ENCODE data around the gene NRG4.

DNA sequence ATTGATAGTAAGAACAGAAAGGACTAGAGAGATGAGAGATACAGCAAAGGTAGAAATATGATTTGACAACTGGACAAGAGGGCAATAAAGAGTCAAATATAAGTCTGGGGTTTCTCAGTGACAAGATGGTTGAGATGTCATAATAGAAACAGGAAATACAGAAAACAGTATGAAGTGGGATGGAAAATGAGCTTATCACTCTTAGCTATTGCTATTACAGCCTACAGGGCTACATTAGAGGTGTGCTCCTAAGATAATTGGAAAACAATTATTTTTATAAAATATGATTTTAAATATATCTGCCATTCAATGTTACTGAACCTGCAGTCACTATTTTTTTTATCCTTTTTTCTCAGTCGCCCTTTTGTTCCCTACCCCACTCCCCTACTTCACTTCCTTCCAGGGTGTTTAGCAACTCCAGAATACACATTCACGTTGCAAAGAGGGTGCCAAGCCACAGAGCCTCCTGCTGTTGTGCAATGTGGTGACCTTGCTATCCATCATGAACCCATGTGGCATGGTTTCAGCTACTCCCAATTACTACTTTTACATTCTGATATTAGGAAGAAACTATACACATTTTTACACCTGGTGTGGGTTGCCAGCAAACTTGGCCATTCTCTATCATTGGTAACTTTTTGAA, 6.0 kb downstream of the NRG4 start:
- no peak for TF ChIP-seq POLR2A (IDR thresholded peaks at IDR 0.05)
- TF ChIP-seq, protein P1, sequence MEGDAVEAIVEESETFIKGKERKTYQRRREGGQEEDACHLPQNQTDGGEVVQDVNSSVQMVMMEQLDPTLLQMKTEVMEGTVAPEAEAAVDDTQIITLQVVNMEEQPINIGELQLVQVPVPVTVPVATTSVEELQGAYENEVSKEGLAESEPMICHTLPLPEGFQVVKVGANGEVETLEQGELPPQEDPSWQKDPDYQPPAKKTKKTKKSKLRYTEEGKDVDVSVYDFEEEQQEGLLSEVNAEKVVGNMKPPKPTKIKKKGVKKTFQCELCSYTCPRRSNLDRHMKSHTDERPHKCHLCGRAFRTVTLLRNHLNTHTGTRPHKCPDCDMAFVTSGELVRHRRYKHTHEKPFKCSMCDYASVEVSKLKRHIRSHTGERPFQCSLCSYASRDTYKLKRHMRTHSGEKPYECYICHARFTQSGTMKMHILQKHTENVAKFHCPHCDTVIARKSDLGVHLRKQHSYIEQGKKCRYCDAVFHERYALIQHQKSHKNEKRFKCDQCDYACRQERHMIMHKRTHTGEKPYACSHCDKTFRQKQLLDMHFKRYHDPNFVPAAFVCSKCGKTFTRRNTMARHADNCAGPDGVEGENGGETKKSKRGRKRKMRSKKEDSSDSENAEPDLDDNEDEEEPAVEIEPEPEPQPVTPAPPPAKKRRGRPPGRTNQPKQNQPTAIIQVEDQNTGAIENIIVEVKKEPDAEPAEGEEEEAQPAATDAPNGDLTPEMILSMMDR (IDR thresholded peaks at IDR 0.05) = no peak
